Endodermal cell (in vitro differentiated cells): ENCODE measurements around the gene SDK1. TPM values are rescaled to one million over a fixed set of nuclear protein-coding genes. Genes with fewer than 3 reads are reported as not detected.
A peak's percentile ranks its signal among the peaks of the same experiment; 100 is the strongest.

ENCODE experiments used
- DNase-seq: peaks from one replicate; pipeline ENCODE4 v3.0.0-alpha.2; 2017
- H3K27ac ChIP-seq: 2 replicates; pipeline ENCODE4 v1.5.1; 2013; ENCODE audit warnings: mild to moderate bottlenecking, low read depth, low read length, moderate library complexity
- H3K27me3 ChIP-seq: 2 replicates; pipeline ENCODE4 v1.6.1; 2013; ENCODE audit warnings: mild to moderate bottlenecking, low read length, moderate library complexity; ENCODE audit not compliant: insufficient read depth, control insufficient read depth, poor library complexity, severe bottlenecking
- H3K36me3 ChIP-seq: 2 replicates; pipeline ENCODE4 v1.7.0; 2013; ENCODE audit warnings: mild to moderate bottlenecking, low read length, moderate library complexity; ENCODE audit not compliant: control insufficient read depth, insufficient read depth
- H3K4me1 ChIP-seq: one replicate; pipeline ENCODE4 v1.7.0; 2013; ENCODE audit warnings: low read length; ENCODE audit not compliant: control insufficient read depth, insufficient read depth
- H3K4me3 ChIP-seq: 2 replicates; pipeline ENCODE4 v1.5.1; 2013; ENCODE audit warnings: mild to moderate bottlenecking, low read length, moderate library complexity
- H3K9ac ChIP-seq: 2 replicates; pipeline ENCODE4 v1.6.1; 2013; ENCODE audit warnings: mild to moderate bottlenecking, low read length, moderate library complexity; ENCODE audit not compliant: poor library complexity, severe bottlenecking; ENCODE audit errors: extremely low read depth
- H3K9me3 ChIP-seq: 2 replicates; pipeline ENCODE4 v1.6.1; 2013; ENCODE audit warnings: mild to moderate bottlenecking, low read length, moderate library complexity; ENCODE audit not compliant: control insufficient read depth
- H3K27ac Mint-ChIP-seq: 2 replicates; pipeline ENCODE4 v1.8.0; 2020; ENCODE audit warnings: mixed read lengths
- H3K27me3 Mint-ChIP-seq: 2 replicates; pipeline ENCODE4 v1.8.0; 2021; ENCODE audit warnings: mild to moderate bottlenecking, mixed read lengths; ENCODE audit not compliant: insufficient read depth
- H3K36me3 Mint-ChIP-seq: 2 replicates; pipeline ENCODE4 v1.8.0; 2020; ENCODE audit warnings: low read depth, mixed read lengths
- H3K4me1 Mint-ChIP-seq: 2 replicates; pipeline ENCODE4 v1.8.0; 2020; ENCODE audit warnings: mixed read lengths
- H3K4me3 Mint-ChIP-seq: 2 replicates; pipeline ENCODE4 v1.8.0; 2020; ENCODE audit warnings: mild to moderate bottlenecking, moderate library complexity, mixed read lengths
- H3K9me3 Mint-ChIP-seq: 2 replicates; pipeline ENCODE4 v1.8.0; 2020; ENCODE audit warnings: mild to moderate bottlenecking, mixed read lengths
- WGBS, 2 experiments: methylation state at CpG; one replicate each; pipeline versions ENCODE4 v1.1.5 to v1.1.7; 2013; ENCODE audit warnings: missing lambda C conversion rate in 2 of 2, mixed read lengths in 1 of 2; ENCODE audit not compliant: insufficient coverage in 1 of 2, insufficient read length in 1 of 2; 5-methylcytosine and 5-hydroxymethylcytosine counted together
- total RNA-seq, 2 donors: library from RNA; stranded (reverse); fragmentation: NEBNext Ultra II Directional in 1 of 2; extraction: Animal tissue kit (Norgen Biotek cat#: 25700) in 1 of 2; gene quantifications; 2 replicates in 1 of 2; 3 replicates in 1 of 2; pipeline ENCODE4 v1.2.1, GENCODE V29; 2021
- TF ChIP-seq, protein P1 (sequence below): fragments of 200-600 bp; sonication (generic); conservative IDR thresholded peaks from 2 replicates; pipeline ENCODE4 v1.5.0; 2021; ENCODE audit warnings: antibody characterized with exemption, mild to moderate bottlenecking

The SDK1 gene
- total RNA-seq, 2 donors from 2014 or later = 22.7 to 23.1 TPM

DNA sequence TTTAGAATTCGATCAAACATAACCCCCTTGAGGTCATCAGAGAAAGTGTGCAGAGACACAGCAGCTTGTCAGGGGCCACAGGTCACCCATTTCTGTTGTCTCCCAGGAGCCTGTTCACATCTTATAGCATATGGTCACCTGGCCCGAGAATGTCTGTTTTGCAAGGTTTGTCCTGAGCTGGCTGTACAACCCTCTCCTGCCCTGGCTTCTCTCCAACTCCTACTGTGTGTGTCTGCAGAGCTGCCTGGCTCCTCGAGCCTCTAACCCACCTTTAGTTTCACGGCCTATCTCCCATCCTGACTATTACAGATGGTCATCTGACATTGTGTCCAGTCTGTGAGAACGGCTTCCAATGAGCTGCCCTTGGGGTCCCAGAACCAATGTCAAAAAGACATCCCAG, 683.4 kb downstream of the SDK1 start:
- peaks cover 10% of the 10 kb centered on the region for H3K36me3 Mint-ChIP-seq
- DNase-seq = no peak
- H3K4me1 Mint-ChIP-seq = peaks cover 13% of the 10 kb centered on the region
- Histone ChIP-seq H3K27me3 (no peaks in the 10 kb centered on the region), H3K27ac (no peak overlapping the region), H3K36me3 (no peaks in the 10 kb centered on the region), H3K4me1 (no peaks in the 10 kb centered on the region), H3K9ac (no peak overlapping the region), H3K9me3 (peaks cover 15% of the 10 kb centered on the region), H3K4me3 (no peak overlapping the region)
- no peaks in the 10 kb centered on the region for H3K27me3 Mint-ChIP-seq
- H3K4me3 Mint-ChIP-seq = no peak overlapping the region
- TF ChIP-seq, protein P1, sequence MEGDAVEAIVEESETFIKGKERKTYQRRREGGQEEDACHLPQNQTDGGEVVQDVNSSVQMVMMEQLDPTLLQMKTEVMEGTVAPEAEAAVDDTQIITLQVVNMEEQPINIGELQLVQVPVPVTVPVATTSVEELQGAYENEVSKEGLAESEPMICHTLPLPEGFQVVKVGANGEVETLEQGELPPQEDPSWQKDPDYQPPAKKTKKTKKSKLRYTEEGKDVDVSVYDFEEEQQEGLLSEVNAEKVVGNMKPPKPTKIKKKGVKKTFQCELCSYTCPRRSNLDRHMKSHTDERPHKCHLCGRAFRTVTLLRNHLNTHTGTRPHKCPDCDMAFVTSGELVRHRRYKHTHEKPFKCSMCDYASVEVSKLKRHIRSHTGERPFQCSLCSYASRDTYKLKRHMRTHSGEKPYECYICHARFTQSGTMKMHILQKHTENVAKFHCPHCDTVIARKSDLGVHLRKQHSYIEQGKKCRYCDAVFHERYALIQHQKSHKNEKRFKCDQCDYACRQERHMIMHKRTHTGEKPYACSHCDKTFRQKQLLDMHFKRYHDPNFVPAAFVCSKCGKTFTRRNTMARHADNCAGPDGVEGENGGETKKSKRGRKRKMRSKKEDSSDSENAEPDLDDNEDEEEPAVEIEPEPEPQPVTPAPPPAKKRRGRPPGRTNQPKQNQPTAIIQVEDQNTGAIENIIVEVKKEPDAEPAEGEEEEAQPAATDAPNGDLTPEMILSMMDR = no peak
- 87 to 93% methylated on average over 4 to 5 of the region's 5 CpGs for WGBS, 2 experiments
- no peak overlapping the region for H3K27ac Mint-ChIP-seq
- peaks cover 9% of the 10 kb centered on the region for H3K9me3 Mint-ChIP-seq

GRCh38 chr7:3986927-3987326, 685.9 kb downstream of the SDK1 start:
- H3K9me3 Mint-ChIP-seq = peaks cover 11% of the 10 kb centered on the region
- Histone ChIP-seq H3K36me3 (no peaks in the 10 kb centered on the region), H3K4me3 (no peak overlapping the region), H3K9ac (no peak overlapping the region), H3K27me3 (no peaks in the 10 kb centered on the region), H3K4me1 (no peaks in the 10 kb centered on the region), H3K27ac (peak overlapping the region; percentile 68), H3K9me3 (peaks cover 4% of the 10 kb centered on the region)
- 77 to 86% methylated on average over 4 to 5 of the region's 5 CpGs for WGBS, 2 experiments
- no peak overlapping the region for H3K27ac Mint-ChIP-seq
- H3K4me3 Mint-ChIP-seq = no peak overlapping the region
- H3K36me3 Mint-ChIP-seq = peaks cover 22% of the 10 kb centered on the region
- peaks cover 1% of the 10 kb centered on the region for H3K27me3 Mint-ChIP-seq
- H3K4me1 Mint-ChIP-seq = no peaks in the 10 kb centered on the region
- TF ChIP-seq, protein P1 = no peak
- DNase-seq = no peak

- H3K4me3 Mint-ChIP-seq = no peak overlapping the region
- peaks cover 7% of the 10 kb centered on the region for H3K9me3 Mint-ChIP-seq
- H3K4me1 ChIP-seq = no peaks in the 10 kb centered on the region
- no peaks in the 10 kb centered on the region for H3K27me3 ChIP-seq
- peaks cover 22% of the 10 kb centered on the region for H3K36me3 Mint-ChIP-seq
- H3K4me1 Mint-ChIP-seq = no peaks in the 10 kb centered on the region
- H3K27ac ChIP-seq = peak overlapping the region; percentile 68
- TF ChIP-seq, protein P1 = no peak
- no peaks in the 10 kb centered on the region for H3K9me3 ChIP-seq
- H3K9ac ChIP-seq = no peak overlapping the region
- H3K4me3 ChIP-seq = no peak overlapping the region
- H3K36me3 ChIP-seq = no peaks in the 10 kb centered on the region
- H3K27ac Mint-ChIP-seq = no peak overlapping the region
- H3K27me3 Mint-ChIP-seq = peaks cover 1% of the 10 kb centered on the region
- 84% methylated on average over 9 to 14 of the region's 14 CpGs for WGBS, 2 experiments
- no peak for DNase-seq
Observed at GRCh38 chr7:3987426-3987927, 686.4 kb downstream of the SDK1 start.
